DND-41 (cell line): ENCODE results near the gene CDKN2B-AS1.

Experiments
- ATAC-seq: fragments of 200-7000 bp; cut with Tn5 transposase; 3 replicates; pipeline ENCODE4 v1.9.1; 2021; ENCODE audit warnings: low read depth; ENCODE audit not compliant: insufficient read depth
- DNase-seq: peaks from one replicate; pipeline ENCODE4 v3.0.0-alpha.2; 2020
- H2AFZ ChIP-seq: 2 replicates; pipeline ENCODE4 v1.6.0; 2012; ENCODE audit warnings: low read depth, low read length
- H3K27ac ChIP-seq: 2 replicates; pipeline ENCODE4 v1.5.1; 2012; ENCODE audit warnings: low read length, inconsistent platforms
- H3K27me3 ChIP-seq: fragments of 200-600 bp; sonication (generic); 2 replicates; pipeline ENCODE4 v1.6.0; 2012; ENCODE audit warnings: low read length, mild to moderate bottlenecking, inconsistent platforms; ENCODE audit not compliant: insufficient read depth, poor library complexity
- H3K36me3 ChIP-seq: 2 replicates; pipeline ENCODE4 v1.5.1; 2012; ENCODE audit warnings: low read length, inconsistent platforms; ENCODE audit not compliant: insufficient read depth
- H3K4me1 ChIP-seq: 2 replicates; pipeline ENCODE4 v1.5.1; 2012; ENCODE audit warnings: mild to moderate bottlenecking, low read length; ENCODE audit not compliant: insufficient read depth
- H3K4me2 ChIP-seq: 2 replicates; pipeline ENCODE4 v1.6.0; 2012; ENCODE audit warnings: mild to moderate bottlenecking, moderate library complexity, low read length, inconsistent platforms; ENCODE audit not compliant: insufficient read depth
- H3K4me3 ChIP-seq, 2 experiments: fragments of 200-600 bp in 1 of 2; shearing (Covaris generic) in 1 of 2; 2 replicates each; pipeline ENCODE4 v1.5.1; 2012 to 2016; ENCODE audit warnings: inconsistent platforms in 2 of 2, low read length in 2 of 2, mild to moderate bottlenecking in 2 of 2, low read depth in 1 of 2, moderate library complexity in 1 of 2
- H3K79me2 ChIP-seq: 2 replicates; pipeline ENCODE4 v1.6.0; 2012; ENCODE audit warnings: low read length, inconsistent platforms; ENCODE audit not compliant: insufficient read depth
- H3K9ac ChIP-seq: 2 replicates; pipeline ENCODE4 v1.6.0; 2012; ENCODE audit warnings: low read depth, mild to moderate bottlenecking, inconsistent platforms, low read length, moderate library complexity
- H3K9me3 ChIP-seq: 2 replicates; pipeline ENCODE4 v1.5.1; 2012; ENCODE audit warnings: low read length, moderate library complexity, mild to moderate bottlenecking, inconsistent platforms; ENCODE audit not compliant: insufficient read depth, severe bottlenecking
- H4K20me1 ChIP-seq: 2 replicates; pipeline ENCODE4 v1.6.0; 2012; ENCODE audit warnings: low read length; ENCODE audit not compliant: insufficient read depth
- EZH2 ChIP-seq: IDR thresholded peaks from 3 replicates; pipeline ENCODE4 v1.6.1; 2012; ENCODE audit warnings: borderline replicate concordance, low read depth, mild to moderate bottlenecking, moderate library complexity, low read length, inconsistent platforms; ENCODE audit not compliant: severe bottlenecking
- TF ChIP-seq, protein P1 (sequence below): IDR thresholded peaks from 2 replicates; pipeline ENCODE4 v1.5.1; 2012; ENCODE audit warnings: borderline replicate concordance, low read length, moderate library complexity, mild to moderate bottlenecking; ENCODE audit not compliant: poor library complexity, severe bottlenecking; ENCODE audit errors: extremely low read depth

CDKN2B-AS1 gene

DNA sequence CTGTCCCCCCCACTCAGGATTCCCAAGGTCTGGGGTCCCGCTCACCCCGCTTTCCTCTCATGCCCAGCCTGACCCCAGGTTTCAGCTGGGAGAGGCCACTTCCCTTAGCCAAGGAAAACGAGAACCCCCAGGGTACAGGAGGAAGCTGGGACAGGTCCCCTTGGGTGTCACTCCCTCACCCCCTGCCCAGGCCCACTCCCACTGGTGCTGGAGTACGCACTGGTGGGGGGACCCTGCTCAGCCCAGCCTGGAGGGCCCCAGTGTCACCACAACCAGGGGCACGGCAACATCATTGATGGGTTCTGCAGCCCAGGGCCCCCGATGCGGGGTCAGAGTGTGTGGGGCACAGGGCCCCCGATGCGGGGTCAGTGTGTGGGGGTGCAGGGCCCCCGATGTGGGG lies 159.5 kb downstream of the CDKN2B-AS1 start:
- Histone ChIP-seq H3K4me1 (no peaks in the 10 kb centered on the region), H3K9me3 (no peaks in the 10 kb centered on the region), H3K4me3 (no peak overlapping the region), H3K27me3 (no peaks in the 10 kb centered on the region), H4K20me1 (no peaks in the 10 kb centered on the region), H3K9ac (no peak overlapping the region), H3K79me2 (no peaks in the 10 kb centered on the region), H3K27ac (no peak overlapping the region), H3K4me2 (no peak overlapping the region), H3K36me3 (no peaks in the 10 kb centered on the region), H2AFZ (no peak overlapping the region)
- ATAC-seq = no peak
- DNase-seq = no peak
- TF ChIP-seq, protein P1, sequence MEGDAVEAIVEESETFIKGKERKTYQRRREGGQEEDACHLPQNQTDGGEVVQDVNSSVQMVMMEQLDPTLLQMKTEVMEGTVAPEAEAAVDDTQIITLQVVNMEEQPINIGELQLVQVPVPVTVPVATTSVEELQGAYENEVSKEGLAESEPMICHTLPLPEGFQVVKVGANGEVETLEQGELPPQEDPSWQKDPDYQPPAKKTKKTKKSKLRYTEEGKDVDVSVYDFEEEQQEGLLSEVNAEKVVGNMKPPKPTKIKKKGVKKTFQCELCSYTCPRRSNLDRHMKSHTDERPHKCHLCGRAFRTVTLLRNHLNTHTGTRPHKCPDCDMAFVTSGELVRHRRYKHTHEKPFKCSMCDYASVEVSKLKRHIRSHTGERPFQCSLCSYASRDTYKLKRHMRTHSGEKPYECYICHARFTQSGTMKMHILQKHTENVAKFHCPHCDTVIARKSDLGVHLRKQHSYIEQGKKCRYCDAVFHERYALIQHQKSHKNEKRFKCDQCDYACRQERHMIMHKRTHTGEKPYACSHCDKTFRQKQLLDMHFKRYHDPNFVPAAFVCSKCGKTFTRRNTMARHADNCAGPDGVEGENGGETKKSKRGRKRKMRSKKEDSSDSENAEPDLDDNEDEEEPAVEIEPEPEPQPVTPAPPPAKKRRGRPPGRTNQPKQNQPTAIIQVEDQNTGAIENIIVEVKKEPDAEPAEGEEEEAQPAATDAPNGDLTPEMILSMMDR = no peak
- no peak for TF ChIP-seq EZH2

GRCh38 chr9:22156586-22156985 lies 162.0 kb downstream of the CDKN2B-AS1 start:
- Histone ChIP-seq H3K4me1 (no peaks in the 10 kb centered on the region), H3K27me3 (no peaks in the 10 kb centered on the region), H3K36me3 (no peaks in the 10 kb centered on the region), H3K79me2 (no peaks in the 10 kb centered on the region), H3K4me2 (no peak overlapping the region), H3K9ac (no peak overlapping the region), H4K20me1 (no peaks in the 10 kb centered on the region), H2AFZ (no peak overlapping the region), H3K9me3 (no peaks in the 10 kb centered on the region), H3K4me3 (no peak overlapping the region), H3K27ac (no peak overlapping the region)
- ATAC-seq (no peak), DNase-seq (no peak)
- no peak for TF ChIP-seq EZH2
- TF ChIP-seq, protein P1 = no peak

GRCh38 chr9:22157276-22157675 lies 162.7 kb downstream of the CDKN2B-AS1 start:
- H3K9ac ChIP-seq = no peak overlapping the region
- no peaks in the 10 kb centered on the region for H3K27me3 ChIP-seq
- no peak for ATAC-seq
- no peak for DNase-seq
- no peak overlapping the region for H3K27ac ChIP-seq
- H2AFZ ChIP-seq = no peak overlapping the region
- no peaks in the 10 kb centered on the region for H3K4me1 ChIP-seq
- H3K79me2 ChIP-seq = no peaks in the 10 kb centered on the region
- H3K4me2 ChIP-seq = no peak overlapping the region
- H3K9me3 ChIP-seq = no peaks in the 10 kb centered on the region
- H4K20me1 ChIP-seq = no peaks in the 10 kb centered on the region
- H3K36me3 ChIP-seq = no peaks in the 10 kb centered on the region
- H3K4me3 ChIP-seq = no peak overlapping the region
- TF ChIP-seq, protein P1 = no peak
- no peak for TF ChIP-seq EZH2

- DNase-seq (no peak), ATAC-seq (no peak)
- no peak for TF ChIP-seq EZH2
- TF ChIP-seq, protein P1 = no peak
- H2AFZ ChIP-seq = no peak overlapping the region
- H3K9ac ChIP-seq = no peak overlapping the region
- H4K20me1 ChIP-seq = no peaks in the 10 kb centered on the region
- no peaks in the 10 kb centered on the region for H3K9me3 ChIP-seq
- H3K27me3 ChIP-seq = no peaks in the 10 kb centered on the region
- no peak overlapping the region for H3K4me2 ChIP-seq
- no peak overlapping the region for H3K27ac ChIP-seq
- no peaks in the 10 kb centered on the region for H3K36me3 ChIP-seq
- H3K79me2 ChIP-seq = no peaks in the 10 kb centered on the region
- H3K4me3 ChIP-seq = no peak overlapping the region
- H3K4me1 ChIP-seq = no peaks in the 10 kb centered on the region
These were observed 163.2 kb downstream of the CDKN2B-AS1 start for GRCh38 chr9:22157828-22158227.
